ENCODE results near the gene PROX1. TPM values are rescaled to one million over a fixed set of nuclear protein-coding genes. Genes with fewer than 3 reads are reported as not detected.

The PROX1 gene
- total and polyA plus RNA-seq, 2 donors from 2014 or later: 0.92 to 6.6 TPM

DNA sequence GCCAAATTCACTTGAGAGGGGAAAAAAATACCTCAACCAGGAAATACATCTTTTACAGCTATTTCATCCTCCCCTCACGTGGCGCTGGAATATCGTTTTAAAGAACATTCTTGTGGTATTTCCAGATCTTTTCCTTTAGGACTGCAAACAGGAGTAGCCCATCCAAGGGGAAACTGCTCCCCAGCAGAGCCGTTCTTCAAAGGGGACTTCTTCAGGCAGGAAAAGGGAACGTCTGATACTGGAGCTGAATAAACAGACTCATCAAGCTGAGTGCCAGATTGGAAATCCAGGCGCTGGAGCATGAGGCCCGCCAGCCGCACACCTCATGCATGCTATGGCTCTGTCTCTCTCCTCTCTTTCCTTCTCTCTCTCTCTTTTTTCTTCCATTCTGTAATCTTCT is 34.0 kb upstream of the PROX1 start:
- DNase-seq: peak in 3 of 5 donors; percentile 10 to 24 (median 12)
- FAIRE-seq: no peak
- Histone ChIP-seq H3K27me3 (ENCODE audit: control insufficient read depth, insufficient read depth, low read length) (no peaks in the 10 kb centered on the region), H3K4me1 (ENCODE audit: control insufficient read depth in 2 of 3, insufficient read depth in 2 of 3, low read depth in 1 of 3, low read length in 3 of 3) (no peaks in the 10 kb centered on the region), H3K9ac (ENCODE audit: low read length in 3 of 3) (no peak overlapping the region), H3K27ac (ENCODE audit: low read depth in 2 of 2, low read length in 2 of 2) (no peak overlapping the region), H3K4me3 (ENCODE audit: low read length in 3 of 3) (no peak overlapping the region), H3K9me3 (ENCODE audit: control insufficient read depth in 2 of 3, insufficient read depth in 1 of 3, low read length in 3 of 3) (no peaks in the 10 kb centered on the region), H3K36me3 (ENCODE audit: control insufficient read depth in 2 of 3, insufficient read depth in 3 of 3, low read length in 3 of 3) (no peaks in the 10 kb centered on the region)
- intact Hi-C loops (cut with DNase I): no loop called here
- TF ChIP-seq, protein P1, sequence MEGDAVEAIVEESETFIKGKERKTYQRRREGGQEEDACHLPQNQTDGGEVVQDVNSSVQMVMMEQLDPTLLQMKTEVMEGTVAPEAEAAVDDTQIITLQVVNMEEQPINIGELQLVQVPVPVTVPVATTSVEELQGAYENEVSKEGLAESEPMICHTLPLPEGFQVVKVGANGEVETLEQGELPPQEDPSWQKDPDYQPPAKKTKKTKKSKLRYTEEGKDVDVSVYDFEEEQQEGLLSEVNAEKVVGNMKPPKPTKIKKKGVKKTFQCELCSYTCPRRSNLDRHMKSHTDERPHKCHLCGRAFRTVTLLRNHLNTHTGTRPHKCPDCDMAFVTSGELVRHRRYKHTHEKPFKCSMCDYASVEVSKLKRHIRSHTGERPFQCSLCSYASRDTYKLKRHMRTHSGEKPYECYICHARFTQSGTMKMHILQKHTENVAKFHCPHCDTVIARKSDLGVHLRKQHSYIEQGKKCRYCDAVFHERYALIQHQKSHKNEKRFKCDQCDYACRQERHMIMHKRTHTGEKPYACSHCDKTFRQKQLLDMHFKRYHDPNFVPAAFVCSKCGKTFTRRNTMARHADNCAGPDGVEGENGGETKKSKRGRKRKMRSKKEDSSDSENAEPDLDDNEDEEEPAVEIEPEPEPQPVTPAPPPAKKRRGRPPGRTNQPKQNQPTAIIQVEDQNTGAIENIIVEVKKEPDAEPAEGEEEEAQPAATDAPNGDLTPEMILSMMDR (IDR thresholded peaks at IDR 0.05; ENCODE audit: borderline replicate concordance, extremely low read depth, insufficient read depth): no peak

GRCh38 chr1:213956295-213956770 is 31.4 kb upstream of the PROX1 start:
- Histone ChIP-seq H3K36me3 (ENCODE audit: control insufficient read depth in 2 of 3, insufficient read depth in 3 of 3, low read length in 3 of 3) (no peaks in the 10 kb centered on the region), H3K9me3 (ENCODE audit: control insufficient read depth in 2 of 3, insufficient read depth in 1 of 3, low read length in 3 of 3) (no peaks in the 10 kb centered on the region), H3K27me3 (ENCODE audit: control insufficient read depth, insufficient read depth, low read length) (no peaks in the 10 kb centered on the region), H3K9ac (ENCODE audit: low read length in 3 of 3) (no peak overlapping the region), H3K27ac (ENCODE audit: low read depth in 2 of 2, low read length in 2 of 2) (no peak overlapping the region), H3K4me1 (ENCODE audit: control insufficient read depth in 2 of 3, insufficient read depth in 2 of 3, low read depth in 1 of 3, low read length in 3 of 3) (no peaks in the 10 kb centered on the region), H3K4me3 (ENCODE audit: low read length in 3 of 3) (no peak overlapping the region)
- TF ChIP-seq, protein P1 (IDR thresholded peaks at IDR 0.05; ENCODE audit: borderline replicate concordance, extremely low read depth, insufficient read depth): no peak
- DNase-seq (no peak), FAIRE-seq (no peak)
- intact Hi-C loops (cut with DNase I): no loop called here

DNA sequence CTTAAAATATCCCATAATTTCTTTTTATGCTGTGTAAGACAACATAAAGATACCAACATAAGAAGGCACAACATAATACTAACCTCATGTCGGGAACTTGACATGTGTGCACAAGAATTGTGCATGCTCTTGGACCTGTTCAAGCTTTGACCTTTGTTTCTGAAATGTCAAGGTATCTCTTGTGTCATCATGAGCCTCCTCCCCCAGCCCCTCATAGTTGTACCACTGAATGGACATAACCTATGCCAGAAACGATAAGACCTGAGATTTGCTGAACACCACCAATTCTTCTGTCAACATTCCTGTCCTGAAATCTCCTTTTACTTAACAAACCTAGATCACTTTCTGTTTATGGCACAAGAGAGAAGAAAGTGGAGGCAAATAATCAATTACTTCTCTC is 29.4 kb upstream of the PROX1 start:
- no peak overlapping the region for H3K9ac ChIP-seq (ENCODE audit: low read length in 3 of 3)
- no peak for DNase-seq
- no peaks in the 10 kb centered on the region for H3K36me3 ChIP-seq (ENCODE audit: control insufficient read depth in 2 of 3, insufficient read depth in 3 of 3, low read length in 3 of 3)
- intact Hi-C loops (cut with DNase I): no loop called here
- H3K9me3 ChIP-seq (ENCODE audit: control insufficient read depth in 2 of 3, insufficient read depth in 1 of 3, low read length in 3 of 3): no peaks in the 10 kb centered on the region
- H3K4me1 ChIP-seq (ENCODE audit: control insufficient read depth in 2 of 3, insufficient read depth in 2 of 3, low read depth in 1 of 3, low read length in 3 of 3): no peaks in the 10 kb centered on the region
- TF ChIP-seq, protein P1 (IDR thresholded peaks at IDR 0.05; ENCODE audit: borderline replicate concordance, extremely low read depth, insufficient read depth): no peak
- FAIRE-seq: no peak
- H3K27ac ChIP-seq (ENCODE audit: low read depth in 2 of 2, low read length in 2 of 2): no peak overlapping the region
- H3K4me3 ChIP-seq (ENCODE audit: low read length in 3 of 3): no peak overlapping the region
- no peaks in the 10 kb centered on the region for H3K27me3 ChIP-seq (ENCODE audit: control insufficient read depth, insufficient read depth, low read length)

DNA sequence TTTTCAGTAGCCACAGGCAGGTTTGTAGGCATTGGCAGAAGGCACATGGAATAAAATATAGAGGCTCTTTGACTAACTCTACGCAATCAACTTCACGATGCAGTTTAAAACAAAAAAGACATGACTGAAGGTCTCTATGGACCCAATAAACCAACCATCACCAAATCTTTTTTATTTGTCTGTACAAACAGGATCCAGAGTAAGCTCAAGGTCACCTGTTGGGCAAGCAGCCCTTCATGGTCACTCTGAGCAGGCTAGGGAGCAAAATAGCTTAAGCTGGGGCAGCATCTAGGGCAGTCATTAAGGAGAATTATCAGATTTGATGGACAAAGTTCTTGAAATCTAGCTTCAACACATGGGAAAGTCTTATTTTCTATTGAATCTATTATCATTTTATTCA is 26.8 kb upstream of the PROX1 start:
- FAIRE-seq: no peak
- no peaks in the 10 kb centered on the region for H3K9me3 ChIP-seq (ENCODE audit: control insufficient read depth in 2 of 3, insufficient read depth in 1 of 3, low read length in 3 of 3)
- H3K4me3 ChIP-seq (ENCODE audit: low read length in 3 of 3): no peak overlapping the region
- no peaks in the 10 kb centered on the region for H3K36me3 ChIP-seq (ENCODE audit: control insufficient read depth in 2 of 3, insufficient read depth in 3 of 3, low read length in 3 of 3)
- no peaks in the 10 kb centered on the region for H3K27me3 ChIP-seq (ENCODE audit: control insufficient read depth, insufficient read depth, low read length)
- no peak overlapping the region for H3K27ac ChIP-seq (ENCODE audit: low read depth in 2 of 2, low read length in 2 of 2)
- DNase-seq: no peak
- intact Hi-C loops (cut with DNase I): no loop called here
- H3K4me1 ChIP-seq (ENCODE audit: control insufficient read depth in 2 of 3, insufficient read depth in 2 of 3, low read depth in 1 of 3, low read length in 3 of 3): no peaks in the 10 kb centered on the region
- TF ChIP-seq, protein P1 (IDR thresholded peaks at IDR 0.05; ENCODE audit: borderline replicate concordance, extremely low read depth, insufficient read depth): no peak
- H3K9ac ChIP-seq (ENCODE audit: low read length in 3 of 3): no peak overlapping the region
